HL-60/S4 (cell line): ENCODE data around the gene GPX2.

Source experiments
- in situ Hi-C: fragments of 300-500 bp; cut with MboI; formaldehyde crosslinking; loops from 2 replicates; pipeline ENCODE4 v1.14.3; 2022; ENCODE audit warnings: low sequenced_read_pairs

The GPX2 gene

DNA sequence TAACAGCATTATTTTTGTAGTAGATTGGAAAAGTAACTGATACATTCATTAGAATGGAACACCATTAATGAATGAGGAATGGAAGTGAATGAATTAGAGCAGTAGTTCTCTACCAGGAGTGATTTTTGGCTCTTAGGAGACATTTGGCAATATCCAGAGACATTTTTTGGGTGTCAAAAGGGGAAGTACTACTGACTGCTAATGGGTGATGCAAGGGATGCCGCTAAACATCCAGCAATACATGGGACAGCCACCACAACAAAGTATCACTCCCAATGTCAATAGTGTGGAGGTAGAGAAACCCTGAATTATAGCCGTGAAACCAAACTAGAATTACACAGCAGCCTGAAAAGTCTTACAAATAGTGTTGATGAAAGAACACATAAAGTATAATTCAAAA, 26.7 kb downstream of the GPX2 start:
- in situ Hi-C loops, result loop anchor here (25.0 kb wide), 1 partner anchor 253 kb away; no protein-coding TSS in a partner anchor

DNA sequence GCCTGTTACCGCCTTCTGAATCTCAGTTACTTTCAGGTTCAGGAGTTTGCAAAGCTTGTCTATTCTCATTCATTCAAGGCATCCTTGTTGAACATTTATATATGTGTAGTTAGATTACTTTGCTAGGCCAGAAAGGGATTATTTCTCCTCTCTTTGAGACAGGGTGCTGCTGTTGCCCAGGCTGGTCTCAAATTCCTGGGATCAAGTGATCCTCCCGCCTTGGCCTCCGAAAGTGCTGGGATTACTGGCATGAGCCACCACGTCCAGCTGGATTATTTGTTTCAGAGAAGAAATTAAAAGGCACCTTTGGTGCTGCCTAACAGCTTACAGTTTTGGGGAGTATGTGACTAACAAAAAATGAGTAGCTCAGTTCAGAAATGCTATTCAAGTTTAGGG, 27.5 kb downstream of the GPX2 start:
- in situ Hi-C loops, result loop anchor here (25.0 kb wide), 1 partner anchor 253 kb away; no protein-coding TSS in a partner anchor

DNA sequence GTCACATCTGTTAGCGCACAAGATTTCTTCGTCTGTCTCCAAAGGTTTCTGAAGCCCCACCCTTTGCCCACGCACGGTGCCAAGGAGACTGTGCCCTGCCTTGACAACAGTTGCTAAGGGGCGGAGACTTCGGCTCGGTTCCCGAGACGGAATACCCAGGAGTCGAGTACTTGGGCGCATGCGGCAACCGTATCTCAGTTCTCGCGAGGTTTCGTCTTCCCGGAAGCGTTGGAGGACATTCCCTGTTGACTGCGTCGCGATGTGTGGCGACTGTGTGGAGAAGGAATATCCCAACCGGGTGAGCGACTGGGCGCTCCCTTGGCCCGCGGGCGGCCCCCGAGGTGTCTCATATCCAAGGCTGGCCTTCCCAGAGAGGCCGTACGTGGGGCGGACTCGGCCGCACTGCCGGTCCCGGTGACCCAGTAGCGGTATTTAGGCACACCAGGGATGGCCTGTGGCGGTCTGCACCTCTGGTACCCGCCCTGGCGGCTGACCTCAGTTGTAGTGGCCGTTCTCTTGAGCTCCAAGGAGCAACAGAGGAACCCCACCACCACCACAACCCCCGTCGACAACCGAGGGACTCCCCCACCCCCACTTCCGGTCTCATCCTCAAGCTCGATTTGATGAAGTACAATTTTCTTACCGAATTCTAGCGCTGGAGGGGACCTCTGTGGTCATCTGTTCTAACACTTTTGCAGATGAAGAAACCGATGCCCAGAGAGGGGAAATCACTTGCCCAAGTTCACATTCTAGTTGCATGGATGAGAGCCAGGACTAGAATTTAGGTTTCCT, 28.1 kb downstream of the GPX2 start, which contains the start of gene CHURC1:
Gene CHURC1 (plus strand): TSS at position 219 of the 792 bp plus-strand sequence. CDS start 41 bp downstream, at position 260.
- in situ Hi-C loops, result loop anchor here (25.0 kb wide), 1 partner anchor 252 kb away; no protein-coding TSS in a partner anchor

GRCh38 chr14:64913477-64913876, 29.1 kb downstream of the GPX2 start:
- in situ Hi-C loops, result loop anchor here (25.0 kb wide), 1 partner anchor 251 kb away; no protein-coding TSS in a partner anchor

DNA sequence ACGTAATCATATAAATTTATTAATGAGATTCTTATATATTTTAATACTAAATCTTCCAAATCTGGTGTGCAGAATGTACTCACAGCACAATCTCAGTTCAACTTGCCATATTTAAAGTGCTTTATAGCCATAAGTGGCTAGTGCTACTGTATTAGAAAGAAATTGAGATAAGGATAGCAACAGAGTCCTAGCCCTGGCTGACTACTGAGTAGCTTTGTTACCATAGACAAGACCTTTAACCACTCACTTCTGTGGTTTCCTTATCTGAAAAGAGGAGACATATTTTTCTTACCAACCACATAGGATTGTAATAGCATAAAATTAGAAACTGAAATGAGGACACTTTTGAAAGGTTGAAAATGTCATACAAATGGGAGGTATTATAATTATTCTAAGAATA, 30.3 kb downstream of the GPX2 start:
- in situ Hi-C loops, result loop anchor here (25.0 kb wide), 1 partner anchor 250 kb away; no protein-coding TSS in a partner anchor

GRCh38 chr14:64910847-64911495, 31.6 kb downstream of the GPX2 start:
- in situ Hi-C loops, result loop anchor here (25.0 kb wide), 1 partner anchor 249 kb away; no protein-coding TSS in a partner anchor

- in situ Hi-C loops, result loop anchor here (25.0 kb wide), 1 partner anchor 244 kb away; no protein-coding TSS in a partner anchor
Observed at GRCh38 chr14:64906022-64906421, 36.5 kb downstream of the GPX2 start.

GRCh38 chr14:64899958-64900357, 42.6 kb downstream of the GPX2 start:
- in situ Hi-C loops, result loop anchor here (25.0 kb wide), 1 partner anchor 238 kb away; no protein-coding TSS in a partner anchor

DNA sequence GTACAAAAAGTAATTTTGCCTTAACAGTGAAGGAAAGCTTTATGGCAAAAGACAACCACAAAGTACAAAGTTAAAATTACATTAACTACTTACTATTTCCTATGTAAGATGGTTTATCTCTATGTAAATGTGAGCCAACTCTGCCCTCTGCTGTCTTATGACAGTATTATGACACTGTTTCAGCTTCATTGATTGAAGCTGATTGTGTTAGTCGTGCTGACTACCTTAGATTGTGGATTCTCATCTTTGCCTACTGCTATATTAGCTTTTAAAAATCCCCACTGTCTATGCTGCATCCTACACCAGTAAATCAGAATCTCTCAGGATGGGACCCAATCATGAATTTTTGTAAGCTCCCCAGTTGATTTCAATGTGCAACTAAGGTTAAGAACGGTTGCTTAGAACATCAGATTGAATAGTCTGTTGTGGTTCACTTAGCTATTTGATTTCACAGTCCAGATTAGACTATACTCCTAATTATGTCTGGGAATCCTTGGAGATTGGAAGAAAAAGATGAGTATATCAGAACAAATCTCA, 50.6 kb downstream of the GPX2 start:
- in situ Hi-C loops, result no loop called here

- in situ Hi-C loops, result no loop called here
Observed at GRCh38 chr14:64891173-64891838, 51.2 kb downstream of the GPX2 start.

GRCh38 chr14:64889352-64889751, 53.2 kb downstream of the GPX2 start:
- in situ Hi-C loops, result loop anchor here (10.0 kb wide), 1 partner anchor 65 kb away; no protein-coding TSS in a partner anchor
